H7 (cell line): Measurements from ENCODE around the gene IRAG1. TPM values are rescaled to one million over a fixed set of nuclear protein-coding genes. Genes with fewer than 3 reads are reported as not detected.
"Not testable (repeated sequence)": the region's sequence is repeated elsewhere in the genome, so short reads cannot be mapped to it uniquely, and the experiment has no call there.

Source experiments
- DNase-seq: peaks from one replicate; pipeline ENCODE4 v3.0.0; 2012
- H3K27me3 ChIP-seq: 2 replicates; pipeline ENCODE4 v1.6.0; 2011; ENCODE audit warnings: mild to moderate bottlenecking, low read length; ENCODE audit not compliant: control insufficient read depth, insufficient read depth
- H3K36me3 ChIP-seq: replicated peaks from 2 replicates; pipeline ENCODE4 v1.5.1; 2011; ENCODE audit warnings: low read length; ENCODE audit not compliant: control insufficient read depth, insufficient read depth
- H3K4me3 ChIP-seq: 2 replicates; pipeline ENCODE4 v1.5.1; 2011; ENCODE audit warnings: low read depth, mild to moderate bottlenecking, control low read depth, low read length, moderate library complexity; ENCODE audit not compliant: insufficient read depth
- total RNA-seq: library from RNA; depleted of rRNA; stranded (reverse); fragments of >200 nt; shearing (Covaris generic); gene quantifications from 2 replicates; pipeline ENCODE4 v1.2.3, GENCODE V29; 2014

The IRAG1 gene
- total RNA-seq, 1 experiment from 2014 or later = 3.0 TPM

GRCh38 chr11:10688401-10688800, 5.2 kb downstream of the IRAG1 start:
- Histone ChIP-seq H3K4me3 (no peak overlapping the region), H3K27me3 (no peaks in the 10 kb centered on the region), H3K36me3 (no peaks in the 10 kb centered on the region)
- DNase-seq = peak; percentile 59

GRCh38 chr11:10686311-10686710, 7.2 kb downstream of the IRAG1 start:
- H3K4me3 ChIP-seq = no peak overlapping the region
- no peaks in the 10 kb centered on the region for H3K27me3 ChIP-seq
- no peak for DNase-seq
- H3K36me3 ChIP-seq = no peaks in the 10 kb centered on the region

- no peaks in the 10 kb centered on the region for H3K36me3 ChIP-seq
- DNase-seq = peak; percentile 44
- no peak overlapping the region for H3K4me3 ChIP-seq
- H3K27me3 ChIP-seq = no peaks in the 10 kb centered on the region; the same call in 1 of the 2 replicates
These were observed 10.1 kb downstream of the IRAG1 start for GRCh38 chr11:10683429-10683828.

- Histone ChIP-seq H3K27me3 (no peaks in the 10 kb centered on the region; the same call in 1 of the 2 replicates), H3K4me3 (no peak overlapping the region), H3K36me3 (no peaks in the 10 kb centered on the region)
- no peak for DNase-seq
These were observed 12.5 kb downstream of the IRAG1 start for GRCh38 chr11:10680956-10681487.

- DNase-seq, H3K36me3 ChIP-seq, H3K4me3 ChIP-seq, H3K27me3 ChIP-seq: not testable (repeated sequence)
These were observed 13.3 kb downstream of the IRAG1 start for GRCh38 chr11:10680279-10680678.

- Histone ChIP-seq H3K4me3 (no peak overlapping the region), H3K27me3 (no peaks in the 10 kb centered on the region; the same call in 1 of the 2 replicates), H3K36me3 (no peaks in the 10 kb centered on the region)
- DNase-seq = no peak
These were observed 13.9 kb downstream of the IRAG1 start for GRCh38 chr11:10679644-10680043.

- Histone ChIP-seq H3K4me3 (no peak overlapping the region), H3K27me3 (no peaks in the 10 kb centered on the region; the same call in 1 of the 2 replicates), H3K36me3 (no peaks in the 10 kb centered on the region)
- no peak for DNase-seq
These were observed 15.5 kb downstream of the IRAG1 start for GRCh38 chr11:10678101-10678500.

GRCh38 chr11:10676919-10677318, 16.6 kb downstream of the IRAG1 start:
- no peak for DNase-seq
- Histone ChIP-seq H3K27me3 (no peaks in the 10 kb centered on the region; the same call in 1 of the 2 replicates), H3K36me3 (no peaks in the 10 kb centered on the region), H3K4me3 (no peak overlapping the region)

GRCh38 chr11:10674911-10675440, 18.6 kb downstream of the IRAG1 start:
- no peaks in the 10 kb centered on the region; the same call in 1 of the 2 replicates for H3K27me3 ChIP-seq
- no peak overlapping the region for H3K4me3 ChIP-seq
- H3K36me3 ChIP-seq = no peaks in the 10 kb centered on the region
- DNase-seq = no peak

GRCh38 chr11:10674440-10674855, 19.1 kb downstream of the IRAG1 start:
- no peaks in the 10 kb centered on the region for H3K36me3 ChIP-seq
- no peak for DNase-seq
- no peak overlapping the region for H3K4me3 ChIP-seq

GRCh38 chr11:10673501-10674062, 20.0 kb downstream of the IRAG1 start:
- DNase-seq = no peak
- H3K27me3 ChIP-seq = no peaks in the 10 kb centered on the region
- H3K4me3 ChIP-seq = no peak overlapping the region
- no peaks in the 10 kb centered on the region for H3K36me3 ChIP-seq

More at GRCh38 chr11:10674440-10674855, 19.1 kb downstream of the IRAG1 start:
- no peaks in the 10 kb centered on the region; the same call in 1 of the 2 replicates for H3K27me3 ChIP-seq

GRCh38 chr11:10670099-10670498, 23.5 kb downstream of the IRAG1 start:
- no peak for DNase-seq
- Histone ChIP-seq H3K4me3 (no peak overlapping the region), H3K36me3 (no peaks in the 10 kb centered on the region), H3K27me3 (no peaks in the 10 kb centered on the region)

- no peaks in the 10 kb centered on the region for H3K27me3 ChIP-seq
- H3K4me3 ChIP-seq = no peak overlapping the region
- H3K36me3 ChIP-seq = no peaks in the 10 kb centered on the region
- no peak for DNase-seq
These were observed 24.1 kb downstream of the IRAG1 start for GRCh38 chr11:10669258-10670033.

- Histone ChIP-seq H3K36me3 (no peaks in the 10 kb centered on the region), H3K4me3 (no peak overlapping the region), H3K27me3 (no peaks in the 10 kb centered on the region)
- no peak for DNase-seq
These were observed 26.1 kb downstream of the IRAG1 start for GRCh38 chr11:10667521-10667885.
